Peyer's patch (tissue), 4 donors: ENCODE results near the gene DHRS2.

ENCODE experiments used
- CTCF ChIP-seq, 6 experiments: fragments of 450-650 bp in 4 of 6; fragments of 200-600 bp in 2 of 6; sonication (generic) in 1 of 6; IDR thresholded peaks; one replicate each; pipeline ENCODE4 v1.5.1; 2017 to 2019; ENCODE audit warnings: antibody characterized with exemption in 6 of 6, mild to moderate bottlenecking in 3 of 6, moderate library complexity in 1 of 6
- POLR2A ChIP-seq, 2 donors: fragments of 450-650 bp; IDR thresholded peaks; one replicate each; pipeline ENCODE4 v1.5.1; 2017; ENCODE audit warnings: antibody characterized with exemption in 2 of 2, mild to moderate bottlenecking in 2 of 2, moderate library complexity in 2 of 2

- TF ChIP-seq CTCF (IDR thresholded peaks at IDR 0.05) (no peak), POLR2A (IDR thresholded peaks at IDR 0.05) (no peak)
Measured at GRCh38 chr14:23638414-23639047, 2.4 kb downstream of the DHRS2 start.
